Neutrophil (primary cell): ENCODE results near the gene B4GALT7.
A peak's percentile ranks its signal among the peaks of the same experiment; 100 is the strongest.

Experiments used
- H3K27ac ChIP-seq: fragments of 200-600 bp; sonication (generic); 2 replicates; pipeline ENCODE4 v1.5.1; 2016; ENCODE audit warnings: mild to moderate bottlenecking, moderate library complexity
- H3K27me3 ChIP-seq: fragments of 200-600 bp; sonication (generic); 2 replicates; pipeline ENCODE4 v1.6.0; 2016; ENCODE audit warnings: mild to moderate bottlenecking
- H3K36me3 ChIP-seq: fragments of 200-600 bp; sonication (generic); 2 replicates; pipeline ENCODE4 v1.5.1; 2017
- H3K4me1 ChIP-seq, 2 experiments: fragments of 200-600 bp in 1 of 2; sonication (generic) in 1 of 2; 1 replicate in 1 of 2; 2 replicates in 1 of 2; pipeline versions ENCODE4 v1.5.1 to v1.6.1; 2013 to 2016; ENCODE audit warnings: low read depth in 1 of 2, low read length in 1 of 2, mild to moderate bottlenecking in 1 of 2, moderate library complexity in 1 of 2; ENCODE audit not compliant: control insufficient read depth in 1 of 2, insufficient read depth in 1 of 2
- H3K4me3 ChIP-seq, 2 experiments: fragments of 200-600 bp in 1 of 2; sonication (generic) in 1 of 2; 1 replicate in 1 of 2; 2 replicates in 1 of 2; pipeline ENCODE4 v1.5.1; 2013 to 2016; ENCODE audit warnings: low read depth in 1 of 2, low read length in 1 of 2, mild to moderate bottlenecking in 1 of 2, moderate library complexity in 1 of 2
- H3K9me3 ChIP-seq: fragments of 200-600 bp; sonication (generic); 2 replicates; pipeline ENCODE4 v1.5.1; 2016
- TF ChIP-seq, protein P1 (sequence below): fragments of 200-600 bp; sonication (generic); IDR thresholded peaks from 2 replicates; pipeline ENCODE4 v1.5.1; 2016; ENCODE audit warnings: antibody characterized with exemption

Gene B4GALT7

DNA sequence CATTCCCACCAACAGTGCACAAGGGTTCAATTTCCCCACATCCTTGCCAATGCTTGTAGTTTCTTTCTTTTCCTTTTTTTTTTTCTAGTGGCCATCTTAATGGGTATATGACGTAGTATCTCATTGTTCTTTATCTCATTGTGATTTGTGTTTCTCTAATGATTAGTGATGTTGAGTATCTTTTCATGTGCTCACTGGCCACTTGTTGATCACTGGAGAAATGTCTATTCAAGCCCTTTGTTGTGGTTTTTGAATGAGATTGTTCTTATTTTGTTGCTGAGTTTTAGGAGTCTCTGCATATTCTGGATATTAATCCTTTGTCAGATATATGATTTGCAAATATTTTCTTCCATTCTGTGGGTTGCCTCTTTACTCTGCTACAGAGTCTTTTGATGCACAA lies 9.5 kb upstream of the B4GALT7 start:
- TF ChIP-seq, protein P1, sequence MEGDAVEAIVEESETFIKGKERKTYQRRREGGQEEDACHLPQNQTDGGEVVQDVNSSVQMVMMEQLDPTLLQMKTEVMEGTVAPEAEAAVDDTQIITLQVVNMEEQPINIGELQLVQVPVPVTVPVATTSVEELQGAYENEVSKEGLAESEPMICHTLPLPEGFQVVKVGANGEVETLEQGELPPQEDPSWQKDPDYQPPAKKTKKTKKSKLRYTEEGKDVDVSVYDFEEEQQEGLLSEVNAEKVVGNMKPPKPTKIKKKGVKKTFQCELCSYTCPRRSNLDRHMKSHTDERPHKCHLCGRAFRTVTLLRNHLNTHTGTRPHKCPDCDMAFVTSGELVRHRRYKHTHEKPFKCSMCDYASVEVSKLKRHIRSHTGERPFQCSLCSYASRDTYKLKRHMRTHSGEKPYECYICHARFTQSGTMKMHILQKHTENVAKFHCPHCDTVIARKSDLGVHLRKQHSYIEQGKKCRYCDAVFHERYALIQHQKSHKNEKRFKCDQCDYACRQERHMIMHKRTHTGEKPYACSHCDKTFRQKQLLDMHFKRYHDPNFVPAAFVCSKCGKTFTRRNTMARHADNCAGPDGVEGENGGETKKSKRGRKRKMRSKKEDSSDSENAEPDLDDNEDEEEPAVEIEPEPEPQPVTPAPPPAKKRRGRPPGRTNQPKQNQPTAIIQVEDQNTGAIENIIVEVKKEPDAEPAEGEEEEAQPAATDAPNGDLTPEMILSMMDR = no peak
- Histone ChIP-seq H3K27ac (no peak overlapping the region), H3K27me3 (peaks cover 41% of the 10 kb centered on the region), H3K36me3 (peaks cover 20% of the 10 kb centered on the region), H3K4me3 (no peak overlapping the region), H3K9me3 (no peaks in the 10 kb centered on the region), H3K4me1 (peaks cover 15 to 17% of the 10 kb centered on the region in 2 experiments)

DNA sequence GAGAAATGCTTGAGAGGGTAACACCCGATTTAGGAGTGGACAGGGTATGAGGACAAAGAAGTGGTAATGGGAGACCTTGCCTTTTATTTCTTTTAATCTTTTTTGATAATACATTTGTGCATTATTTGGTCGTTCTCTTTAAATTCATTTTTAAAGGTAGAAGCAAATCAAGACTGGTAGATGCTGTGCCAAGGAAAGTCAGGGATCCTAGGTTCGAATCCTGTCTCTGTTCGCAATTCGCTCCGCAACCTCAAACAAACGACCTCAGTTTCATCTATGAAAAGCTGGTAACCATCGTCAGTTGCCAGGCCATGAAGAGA lies 8.3 kb upstream of the B4GALT7 start:
- peak overlapping the region; percentile 88 to 97 for H3K4me3 ChIP-seq
- H3K27ac ChIP-seq = peak overlapping the region; percentile 84
- no peaks in the 10 kb centered on the region for H3K9me3 ChIP-seq
- H3K36me3 ChIP-seq = peaks cover 33% of the 10 kb centered on the region
- peaks cover 15 to 17% of the 10 kb centered on the region in 2 experiments for H3K4me1 ChIP-seq
- TF ChIP-seq, protein P1 = no peak
- H3K27me3 ChIP-seq = peaks cover 39% of the 10 kb centered on the region

DNA sequence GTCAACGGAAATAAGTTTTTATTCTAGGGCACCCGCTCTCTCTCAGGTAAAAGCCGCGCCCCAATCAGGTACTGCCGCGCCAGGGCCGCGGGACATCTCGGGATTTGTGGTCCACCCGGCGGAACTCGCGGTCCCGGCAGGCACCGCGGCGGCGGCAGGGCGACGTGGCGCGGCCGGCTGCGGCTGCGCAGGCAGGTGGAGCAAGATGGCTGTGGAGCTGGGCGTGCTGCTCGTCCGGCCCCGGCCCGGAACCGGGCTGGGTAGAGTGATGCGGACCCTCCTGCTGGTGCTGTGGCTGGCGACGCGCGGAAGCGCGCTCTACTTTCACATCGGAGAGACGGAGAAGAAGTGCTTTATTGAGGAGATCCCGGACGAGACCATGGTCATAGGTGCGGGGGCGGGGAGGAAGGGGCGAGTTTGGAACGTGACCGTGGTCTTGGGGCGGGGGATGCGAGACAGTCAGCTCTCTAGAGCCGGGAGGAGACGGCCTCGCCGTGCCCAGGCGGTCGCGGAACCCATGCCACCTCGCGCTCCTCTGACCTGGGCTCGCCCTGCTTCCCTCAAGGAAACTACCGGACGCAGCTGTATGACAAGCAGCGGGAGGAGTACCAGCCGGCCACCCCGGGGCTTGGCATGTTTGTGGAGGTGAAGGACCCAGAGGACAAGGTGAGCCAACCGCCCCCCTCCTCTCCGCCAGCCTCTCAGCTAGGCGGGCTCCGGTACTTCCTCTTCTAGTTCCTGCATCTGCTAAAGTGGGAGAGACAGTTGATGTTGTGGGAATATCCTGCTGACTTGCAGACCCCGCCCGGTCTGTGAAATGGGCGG lies 7.7 kb upstream of the B4GALT7 start, which contains the start of gene TMED9:
Gene TMED9, plus strand, starts transcription at position 194 of the 825 bp plus-strand sequence. Its CDS starts 12 bp downstream, at position 206.
- peak within 1 kb of the TSS; percentile 84 for H3K27ac ChIP-seq

DNA sequence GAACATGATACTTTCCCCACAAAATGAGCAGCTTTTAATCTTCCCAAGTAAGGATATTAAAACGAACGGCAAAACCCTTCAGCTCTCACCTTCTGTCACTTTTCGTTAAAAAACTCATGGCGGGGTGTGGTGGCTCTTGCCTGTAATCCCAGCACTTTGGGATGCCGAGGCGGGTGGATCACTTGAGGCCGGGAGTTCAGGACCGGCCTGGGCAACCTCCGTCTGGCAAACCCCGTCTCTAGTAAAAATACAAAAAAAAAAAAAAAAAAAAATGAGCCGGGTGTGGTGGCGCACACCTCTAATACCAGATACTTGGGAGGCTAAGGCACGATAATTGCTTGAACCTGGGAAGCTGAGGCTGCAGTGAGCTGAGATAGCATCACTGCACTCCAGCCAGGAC lies 7.0 kb upstream of the B4GALT7 start:
- TF ChIP-seq, protein P1 = no peak
- Histone ChIP-seq H3K27me3 (peaks cover 34% of the 10 kb centered on the region), H3K27ac (peak overlapping the region; percentile 84)

More for the DNA sequence above, 7.7 kb upstream of the B4GALT7 start, which contains the start of gene TMED9:
- Histone ChIP-seq H3K36me3 (peaks cover 34% of the 10 kb centered on the region), H3K4me1 (peaks cover 15 to 17% of the 10 kb centered on the region in 2 experiments), H3K27me3 (peaks cover 38% of the 10 kb centered on the region), H3K9me3 (no peaks in the 10 kb centered on the region), H3K4me3 (peak within 1 kb of the TSS; percentile 88 to 97)
- TF ChIP-seq, protein P1 = peak; percentile 70

DNA sequence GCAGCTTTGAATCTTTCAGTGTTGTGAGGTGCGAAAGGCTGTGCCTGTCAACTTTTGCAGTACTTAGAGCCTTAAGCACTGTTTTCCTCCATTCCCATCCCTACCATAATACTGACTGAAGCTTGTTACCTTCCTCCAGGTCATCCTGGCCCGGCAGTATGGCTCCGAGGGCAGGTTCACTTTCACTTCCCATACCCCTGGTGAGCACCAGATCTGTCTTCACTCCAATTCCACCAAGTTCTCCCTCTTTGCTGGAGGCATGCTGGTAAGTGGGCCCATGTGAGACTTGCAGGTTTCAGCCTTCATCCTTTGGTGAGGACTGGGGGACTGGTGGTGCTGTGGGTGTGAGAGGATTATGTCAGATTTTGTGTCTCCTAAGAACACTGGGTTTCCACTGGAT lies 6.4 kb upstream of the B4GALT7 start:
- peaks cover 16 to 18% of the 10 kb centered on the region in 2 experiments for H3K4me1 ChIP-seq
- TF ChIP-seq, protein P1 = no peak
- H3K27me3 ChIP-seq = peaks cover 34% of the 10 kb centered on the region
- no peaks in the 10 kb centered on the region for H3K9me3 ChIP-seq
- H3K36me3 ChIP-seq = peaks cover 34% of the 10 kb centered on the region
- H3K4me3 ChIP-seq = no peak overlapping the region
- no peak overlapping the region for H3K27ac ChIP-seq

More for the DNA sequence above, 7.0 kb upstream of the B4GALT7 start:
- Histone ChIP-seq H3K9me3 (no peaks in the 10 kb centered on the region), H3K4me3 (peak overlapping the region; percentile 88 to 97), H3K36me3 (peaks cover 34% of the 10 kb centered on the region), H3K4me1 (peaks cover 15 to 17% of the 10 kb centered on the region in 2 experiments)
